ENCODE measurements around the gene SF3B2. TPM values are rescaled to one million over a fixed set of nuclear protein-coding genes. Genes with fewer than 3 reads are reported as not detected.
A peak's percentile ranks its signal among the peaks of the same experiment; 100 is the strongest.

The SF3B2 gene
- polyA plus RNA-seq, 1 of the 3 experiments (the other 2 are of a cell fraction): 128 TPM

- H3K4me2 ChIP-seq: peak overlapping the region; percentile 96
- no peak for DNase-seq
- H3K9me3 ChIP-seq: no peaks in the 10 kb centered on the region
- H4K20me1 ChIP-seq (ENCODE audit: insufficient read depth): peaks cover 4% of the 10 kb centered on the region; the same call in 1 of the 2 replicates
- ChIA-PET POLR2A (interaction anchor here (1.5 to 2.0 kb wide), 3 partner anchors 42 to 115 kb away, joined by 5 to 11 read pairs (median 8); partner anchors contain the start of genes FIBP and SF3B2), CTCF (interaction anchor here (1.4 to 1.9 kb wide), 6 partner anchors 10 to 144 kb away, joined by 3 to 14 read pairs (median 6); no protein-coding TSS in a partner anchor)
- no peak for TF ChIP-seq MEF2A (IDR thresholded peaks at IDR 0.05; ENCODE audit: borderline replicate concordance, low read depth)
- no peak for TF ChIP-seq CTCF (IDR thresholded peaks at IDR 0.05)
- no peak for TF ChIP-seq JUND (IDR thresholded peaks at IDR 0.05)
- TF ChIP-seq TAF1 (IDR thresholded peaks at IDR 0.05; ENCODE audit: borderline replicate concordance, low read depth, low read length): no peak
- TF ChIP-seq EZH2phosphoT487 (IDR thresholded peaks at IDR 0.05; ENCODE audit: borderline replicate concordance, low read depth): no peak
- no peak for TF ChIP-seq ELF1 (IDR thresholded peaks at IDR 0.05)
- no peak for TF ChIP-seq MAX (IDR thresholded peaks at IDR 0.05; ENCODE audit: low read depth)
- TF ChIP-seq GABPA (IDR thresholded peaks at IDR 0.05; ENCODE audit: low read depth): no peak
- no peak for TF ChIP-seq SMC3 (IDR thresholded peaks at IDR 0.05; ENCODE audit: low read depth, low read length)
- TF ChIP-seq MXI1 (IDR thresholded peaks at IDR 0.05; ENCODE audit: low read depth, low read length): no peak
- no peak for TF ChIP-seq FOXM1 (IDR thresholded peaks at IDR 0.05; ENCODE audit: low read depth)
- TF ChIP-seq RXRA (IDR thresholded peaks at IDR 0.05; ENCODE audit: borderline replicate concordance, low read depth): no peak
- no peak for TF ChIP-seq PBX3 (IDR thresholded peaks at IDR 0.05)
- TF ChIP-seq TEAD4 (IDR thresholded peaks at IDR 0.05; ENCODE audit: borderline replicate concordance, insufficient read depth): no peak
- TF ChIP-seq SIN3A (IDR thresholded peaks at IDR 0.05; ENCODE audit: borderline replicate concordance, low read depth, low read length): no peak
- H3K9me2 ChIP-seq: no peaks in the 10 kb centered on the region
- H3K27me3 ChIP-seq (ENCODE audit: insufficient read depth): no peaks in the 10 kb centered on the region
- peaks cover 44% of the 10 kb centered on the region for H3F3A ChIP-seq (replicated peaks; ENCODE audit: insufficient read depth)
- H3K4me1 ChIP-seq (ENCODE audit: control insufficient read depth in 1 of 2, insufficient read depth in 2 of 2, low read depth in 1 of 2, low read length in 1 of 2): peaks cover 6 to 11% of the 10 kb centered on the region in 2 experiments; a peak in 3 of 4 replicates
- WGBS (ENCODE audit: low lambda C conversion rate): 36% methylated on average over 6 of the region's 6 CpGs
- H3K27ac ChIP-seq (ENCODE audit: low read depth in 2 of 2, low read length in 1 of 2): peak overlapping the region; percentile 98; a peak in 2 of 4 replicates
- H3K4me3 ChIP-seq (ENCODE audit: low read depth in 2 of 2, low read length in 1 of 2): peak overlapping the region; percentile 95 to 99
- no peak overlapping the region for H2AFZ ChIP-seq (ENCODE audit: low read depth)
- H3K36me3 ChIP-seq (replicated peaks in 1 of 2; ENCODE audit: control insufficient read depth in 1 of 2, insufficient read depth in 2 of 2, low read length in 1 of 2): peaks cover 36 to 38% of the 10 kb centered on the region in 2 experiments
- peak overlapping the region; percentile 95 for H3K9ac ChIP-seq
- peaks cover 61% of the 10 kb centered on the region for H3K79me2 ChIP-seq (ENCODE audit: insufficient read depth)
Measured at GRCh38 chr11:66003291-66003690, 48.9 kb upstream of the SF3B2 start.

GRCh38 chr11:66004186-66004585, 48.0 kb upstream of the SF3B2 start:
- CTCF ChIA-PET: interaction anchor here (1.0 to 1.6 kb wide), 3 partner anchors 18 to 119 kb away, joined by 3 to 8 read pairs (median 6); no protein-coding TSS in a partner anchor
- peaks cover 27 to 30% of the 10 kb centered on the region in 2 experiments for H3K36me3 ChIP-seq (replicated peaks in 1 of 2; ENCODE audit: control insufficient read depth in 1 of 2, insufficient read depth in 2 of 2, low read length in 1 of 2)
- H3K27ac ChIP-seq (ENCODE audit: low read depth in 2 of 2, low read length in 1 of 2): no peak overlapping the region
- peaks cover 56% of the 10 kb centered on the region for H3K79me2 ChIP-seq (ENCODE audit: insufficient read depth)
- peaks cover 6 to 11% of the 10 kb centered on the region in 2 experiments; a peak in 3 of 4 replicates for H3K4me1 ChIP-seq (ENCODE audit: control insufficient read depth in 1 of 2, insufficient read depth in 2 of 2, low read depth in 1 of 2, low read length in 1 of 2)
- peaks cover 4% of the 10 kb centered on the region; the same call in 1 of the 2 replicates for H4K20me1 ChIP-seq (ENCODE audit: insufficient read depth)
- H3K9me2 ChIP-seq: no peaks in the 10 kb centered on the region
- POLR2A ChIA-PET: interaction anchor here (2.0 kb wide), 1 partner anchor 48 kb away, joined by 8 read pairs; the partner anchor contains the start of gene SF3B2
- no peak overlapping the region for H3K4me3 ChIP-seq (ENCODE audit: low read depth in 2 of 2, low read length in 1 of 2)
- no peaks in the 10 kb centered on the region for H3K27me3 ChIP-seq (ENCODE audit: insufficient read depth)
- no peaks in the 10 kb centered on the region for H3K9me3 ChIP-seq
- DNase-seq: no peak
- no peak overlapping the region for H2AFZ ChIP-seq (ENCODE audit: low read depth)
- WGBS (ENCODE audit: low lambda C conversion rate): 88% methylated on average over 4 of the region's 4 CpGs
- H3F3A ChIP-seq (replicated peaks; ENCODE audit: insufficient read depth): peaks cover 49% of the 10 kb centered on the region
- no peak overlapping the region for H3K9ac ChIP-seq
- H3K4me2 ChIP-seq: no peak overlapping the region
- TF ChIP-seq SMC3 (IDR thresholded peaks at IDR 0.05; ENCODE audit: low read depth, low read length): no peak
- TF ChIP-seq NFIC (IDR thresholded peaks at IDR 0.05; ENCODE audit: borderline replicate concordance): no peak
- TF ChIP-seq USF2 (IDR thresholded peaks at IDR 0.05; ENCODE audit: borderline replicate concordance, low read depth, low read length): no peak
- TF ChIP-seq TAF1 (IDR thresholded peaks at IDR 0.05; ENCODE audit: borderline replicate concordance, low read depth, low read length): no peak
- no peak for TF ChIP-seq POLR2AphosphoS5 (IDR thresholded peaks at IDR 0.05; ENCODE audit: low read depth, low read length)
- no peak for TF ChIP-seq EZH2phosphoT487 (IDR thresholded peaks at IDR 0.05; ENCODE audit: borderline replicate concordance, low read depth)
- TF ChIP-seq TEAD4 (IDR thresholded peaks at IDR 0.05; ENCODE audit: borderline replicate concordance, insufficient read depth): no peak
- no peak for TF ChIP-seq IRF3 (IDR thresholded peaks at IDR 0.05; ENCODE audit: low read depth, low read length)
- no peak for TF ChIP-seq YY1 (IDR thresholded peaks at IDR 0.05; ENCODE audit: low read depth)
- no peak for TF ChIP-seq MXI1 (IDR thresholded peaks at IDR 0.05; ENCODE audit: low read depth, low read length)

All from SK-N-SH (cell line).